Esophagus squamous epithelium (tissue), 5 donors: Measurements from ENCODE around the gene OR10A6. TPM values are rescaled to one million over a fixed set of nuclear protein-coding genes. Genes with fewer than 3 reads are reported as not detected.

Experiments used
- DNase-seq: peaks from one replicate; lab custom pipeline; 2025; lab: John Stamatoyannopoulos, UW
- H3K27ac ChIP-seq, 4 donors: fragments of 200-600 bp; sonication (generic); one replicate each; pipeline ENCODE4 v1.5.1; 2016 to 2019; ENCODE audit warnings: mild to moderate bottlenecking in 1 of 4
- H3K27me3 ChIP-seq, 4 donors: fragments of 200-600 bp; sonication (generic); 1 replicate in 3 of 4; 2 replicates in 1 of 4; pipeline versions ENCODE4 v1.5.1 to v1.6.0; 2017 to 2021; ENCODE audit warnings: antibody characterized with exemption in 1 of 4
- H3K36me3 ChIP-seq, 3 donors: fragments of 200-600 bp; sonication (generic); one replicate each; pipeline ENCODE4 v1.5.1; 2016 to 2019
- H3K4me1 ChIP-seq, 3 donors: fragments of 200-600 bp; sonication (generic); one replicate each; pipeline ENCODE4 v1.5.1; 2017 to 2019
- H3K4me3 ChIP-seq, 4 donors: fragments of 200-600 bp; sonication (generic); 1 replicate in 3 of 4; 2 replicates in 1 of 4; pipeline ENCODE4 v1.5.1; 2016 to 2019; ENCODE audit warnings: mild to moderate bottlenecking in 2 of 4, moderate library complexity in 1 of 4
- H3K9me3 ChIP-seq, 3 donors: fragments of 200-600 bp; sonication (generic); one replicate each; pipeline ENCODE4 v1.5.1; 2016 to 2019
- CTCF ChIP-seq, 6 experiments: fragments of 450-650 bp in 4 of 6; fragments of 200-600 bp in 2 of 6; sonication (generic) in 2 of 6; IDR thresholded peaks; one replicate each; pipeline ENCODE4 v1.5.1; 2016 to 2019; ENCODE audit warnings: antibody characterized with exemption in 6 of 6, mild to moderate bottlenecking in 4 of 6, moderate library complexity in 4 of 6
- POLR2A ChIP-seq, 4 donors: fragments of 450-650 bp; IDR thresholded peaks; one replicate each; pipeline ENCODE4 v1.6.1; 2017; ENCODE audit warnings: antibody characterized with exemption in 4 of 4, mild to moderate bottlenecking in 4 of 4, moderate library complexity in 3 of 4
- WGBS, 2 donors: methylation state at CpG; one replicate each; pipeline ENCODE4 v1.1.5; 2018; 5-methylcytosine and 5-hydroxymethylcytosine counted together
- intact Hi-C: fragments of 100-400 bp; cut with DNase I; formaldehyde crosslinking; loops from one replicate; pipeline ENCODE4 v1.15.0; 2022
- total RNA-seq, 4 donors: library from RNA; depleted of rRNA; stranded (reverse); fragments of >200 nt; gene quantifications; one replicate each; pipeline ENCODE4 v1.1.0, GENCODE V29; 2016
- donor health status: DM: yes; HTN: yes; CAD: no.

The OR10A6 gene
- total RNA-seq, 4 donors from 2014 or later: not detected

- no peak for DNase-seq
- Histone ChIP-seq H3K9me3 (no peaks in the 10 kb centered on the region), H3K4me1 (peaks cover 0 to 18% (median 2%) of the 10 kb centered on the region in 3 donors), H3K27ac (peak overlapping the region in 1 of 4 donors; percentile 5), H3K36me3 (no peaks in the 10 kb centered on the region), H3K4me3 (no peak overlapping the region), H3K27me3 (no peaks in the 10 kb centered on the region)
- intact Hi-C loops: no loop called here
- TF ChIP-seq POLR2A (IDR thresholded peaks at IDR 0.05) (no peak), CTCF (IDR thresholded peaks at IDR 0.05) (no peak)
- 5 to 9% methylated on average over 4 of the region's 4 CpGs for WGBS, 2 donors
Observed at GRCh38 chr11:7906481-7906880, 24.6 kb downstream of the OR10A6 start.

- Histone ChIP-seq H3K27me3 (no peaks in the 10 kb centered on the region), H3K27ac (peak overlapping the region in 2 of 4 donors; percentile 5 to 6), H3K4me3 (no peak overlapping the region), H3K36me3 (no peaks in the 10 kb centered on the region), H3K4me1 (peaks cover 0 to 18% (median 2%) of the 10 kb centered on the region in 3 donors), H3K9me3 (no peaks in the 10 kb centered on the region)
- TF ChIP-seq POLR2A (IDR thresholded peaks at IDR 0.05) (no peak), CTCF (IDR thresholded peaks at IDR 0.05) (no peak)
- WGBS, 2 donors: 4 to 39% methylated on average over 3 of the region's 3 CpGs
- intact Hi-C loops: no loop called here
- DNase-seq: no peak
Observed at GRCh38 chr11:7905961-7906429, 25.1 kb downstream of the OR10A6 start.

- DNase-seq: no peak
- no peak for TF ChIP-seq CTCF (IDR thresholded peaks at IDR 0.05)
- Histone ChIP-seq H3K9me3 (no peaks in the 10 kb centered on the region), H3K36me3 (no peaks in the 10 kb centered on the region), H3K4me3 (no peak overlapping the region), H3K27me3 (no peaks in the 10 kb centered on the region), H3K4me1 (peaks cover 0 to 18% (median 2%) of the 10 kb centered on the region in 3 donors), H3K27ac (peak overlapping the region in 3 of 4 donors; percentile 5 to 28 (median 6))
- 39 to 51% methylated on average over 7 to 9 of the region's 9 CpGs for WGBS, 2 donors
- intact Hi-C loops: no loop called here
Observed at GRCh38 chr11:7905549-7905948, 25.5 kb downstream of the OR10A6 start.

GRCh38 chr11:7904917-7905316, 26.2 kb downstream of the OR10A6 start:
- Histone ChIP-seq H3K27me3 (no peaks in the 10 kb centered on the region), H3K4me1 (peaks cover 0 to 18% (median 2%) of the 10 kb centered on the region in 3 donors), H3K4me3 (no peak overlapping the region), H3K27ac (peak overlapping the region in 2 of 4 donors; percentile 5 to 28), H3K9me3 (no peaks in the 10 kb centered on the region), H3K36me3 (no peaks in the 10 kb centered on the region)
- DNase-seq: no peak
- WGBS, 2 donors: 25 to 74% methylated on average over 3 of the region's 3 CpGs
- intact Hi-C loops: no loop called here
- TF ChIP-seq CTCF (IDR thresholded peaks at IDR 0.05): peak in 1 of 6 experiments; percentile 10
- no peak for TF ChIP-seq POLR2A (IDR thresholded peaks at IDR 0.05)

GRCh38 chr11:7903940-7904339, 27.1 kb downstream of the OR10A6 start:
- Histone ChIP-seq H3K4me3 (no peak overlapping the region), H3K27me3 (no peaks in the 10 kb centered on the region), H3K4me1 (peaks cover 0 to 18% (median 2%) of the 10 kb centered on the region in 3 donors), H3K9me3 (no peaks in the 10 kb centered on the region), H3K27ac (no peak overlapping the region), H3K36me3 (no peaks in the 10 kb centered on the region)
- intact Hi-C loops: no loop called here
- no peak for TF ChIP-seq POLR2A (IDR thresholded peaks at IDR 0.05)
- no peak for TF ChIP-seq CTCF (IDR thresholded peaks at IDR 0.05)
- no peak for DNase-seq
- 8 to 28% methylated on average over 2 of the region's 2 CpGs for WGBS, 2 donors
